Measurements from ENCODE around the gene RGS3.
"Not testable (repeated sequence)": the region's sequence is repeated elsewhere in the genome, so short reads cannot be mapped to it uniquely, and the experiment has no call there.

The RGS3 gene

GRCh38 chr9:113467183-113467582 is 3.7 kb downstream of the RGS3 start:
- FAIRE-seq, result no peak

GRCh38 chr9:113468716-113469448 is 5.4 kb downstream of the RGS3 start:
- FAIRE-seq, result no peak

- no peak for FAIRE-seq
Observed at GRCh38 chr9:113471143-113471542, 7.6 kb downstream of the RGS3 start.

GRCh38 chr9:113471566-113471965 is 8.0 kb downstream of the RGS3 start:
- no peak for FAIRE-seq

- no peak for FAIRE-seq
Observed at GRCh38 chr9:113472199-113472598, 8.7 kb downstream of the RGS3 start.

- no peak for FAIRE-seq
Observed at GRCh38 chr9:113474360-113475028, 11.0 kb downstream of the RGS3 start.

GRCh38 chr9:113475031-113475430 is 11.5 kb downstream of the RGS3 start:
- FAIRE-seq, result no peak

GRCh38 chr9:113475992-113476391 is 12.5 kb downstream of the RGS3 start:
- FAIRE-seq, result no peak

GRCh38 chr9:113476511-113476916 is 13.0 kb downstream of the RGS3 start:
- FAIRE-seq, result no peak

- no peak for FAIRE-seq
Observed at GRCh38 chr9:113477058-113477457, 13.5 kb downstream of the RGS3 start.

- FAIRE-seq, result no peak
Observed at GRCh38 chr9:113477661-113478060, 14.1 kb downstream of the RGS3 start.

- no peak for FAIRE-seq
Observed at GRCh38 chr9:113479174-113479621, 15.7 kb downstream of the RGS3 start.

GRCh38 chr9:113480612-113481011 is 17.1 kb downstream of the RGS3 start:
- no peak for FAIRE-seq

- FAIRE-seq, result no peak
Observed at GRCh38 chr9:113481176-113481787, 17.8 kb downstream of the RGS3 start.

- no peak for FAIRE-seq
Observed at GRCh38 chr9:113482341-113482740, 18.8 kb downstream of the RGS3 start.

- no peak for FAIRE-seq
Observed at GRCh38 chr9:113482991-113483675, 19.6 kb downstream of the RGS3 start.

- FAIRE-seq, result no peak
Observed at GRCh38 chr9:113483676-113484257, 20.2 kb downstream of the RGS3 start.

- no peak for FAIRE-seq
Observed at GRCh38 chr9:113484258-113484730, 20.8 kb downstream of the RGS3 start.

GRCh38 chr9:113485761-113486115 is 22.2 kb downstream of the RGS3 start:
- FAIRE-seq, result no peak

- FAIRE-seq, result no peak
Observed at GRCh38 chr9:113486327-113486726, 22.8 kb downstream of the RGS3 start.

GRCh38 chr9:113488071-113488470 is 24.5 kb downstream of the RGS3 start:
- FAIRE-seq, result no peak

- FAIRE-seq, result no peak
Observed at GRCh38 chr9:113488490-113488889, 25.0 kb downstream of the RGS3 start.

GRCh38 chr9:113491147-113491546 is 27.6 kb downstream of the RGS3 start:
- FAIRE-seq, result not testable (repeated sequence)
